A549 (cell line): ENCODE measurements around the gene PUM2. TPM values are rescaled to one million over a fixed set of nuclear protein-coding genes. Genes with fewer than 3 reads are reported as not detected.
A peak's percentile ranks its signal among the peaks of the same experiment; 100 is the strongest.
"Not testable (repeated sequence)": the region's sequence is repeated elsewhere in the genome, so short reads cannot be mapped to it uniquely, and the experiment has no call there.

Experiments
- ATAC-seq, 2 experiments: fragments of 200-7000 bp in 1 of 2; fragments of >200 bp in 1 of 2; cut with Nextera tagmentation in 1 of 2; cut with Tn5 transposase in 1 of 2; 3 replicates each; pipeline versions ENCODE4 v1.8.0 to v1.9.1; 2018 to 2020; ENCODE audit warnings: mild to moderate bottlenecking in 1 of 2, moderate library complexity in 1 of 2
- CTCF ChIA-PET: fragments of 300-600 bp; sonication (Branson Sonifier 250); formaldehyde crosslinking; extraction: SDS; loops from one replicate; lab custom pipeline; 2021; ENCODE audit warnings: antibody characterized with exemption, inconsistent platforms; lab: Yijun Ruan, JAX
- POLR2A ChIA-PET: fragments of 350-600 bp; formaldehyde crosslinking; extraction: SDS; loops from one replicate; lab custom pipeline; 2021; ENCODE audit warnings: antibody characterized with exemption, inconsistent platforms; lab: Yijun Ruan, JAX
- DNase-seq, 2 experiments: peaks; one replicate each; pipeline versions ENCODE4 v3.0.0 to v3.0.0-alpha.2; 2011 to 2016; ENCODE audit warnings: low read depth in 1 of 2, low spot score in 1 of 2
- FAIRE-seq: peaks from 2 replicates; lab custom pipeline; 2011; peaks lifted over from hg19 to GRCh38; lab: Jason Lieb, UNC
- H3K27ac ChIP-seq, 2 experiments: fragments of >200 bp; sonication (Bioruptor Twin); formaldehyde crosslinking; 3 replicates each; pipeline ENCODE4 v1.5.1; 2016 to 2017
- H3K4me1 ChIP-seq: fragments of >200 bp; sonication (Bioruptor Twin); formaldehyde crosslinking; 3 replicates; pipeline ENCODE4 v1.6.1; 2016
- H3K4me2 ChIP-seq: fragments of >200 bp; sonication (Bioruptor Twin); formaldehyde crosslinking; 3 replicates; pipeline ENCODE4 v1.6.1; 2016
- H3K4me3 ChIP-seq: fragments of >200 bp; sonication (Bioruptor Twin); formaldehyde crosslinking; 3 replicates; pipeline ENCODE4 v1.5.1; 2016
- H3K9me3 ChIP-seq: fragments of >200 bp; sonication (Bioruptor Twin); formaldehyde crosslinking; 3 replicates; pipeline ENCODE4 v1.6.1; 2016
- CBX2 ChIP-seq: fragments of 200-600 bp; sonication (generic); IDR thresholded peaks from 2 replicates; pipeline ENCODE4 v1.6.1; 2016; ENCODE audit warnings: low read depth, mild to moderate bottlenecking, borderline replicate concordance
- CBX8 ChIP-seq: fragments of 200-600 bp; sonication (generic); IDR thresholded peaks from 2 replicates; pipeline ENCODE4 v1.6.1; 2016
- CHD4 ChIP-seq: fragments of 200-600 bp; sonication (generic); IDR thresholded peaks from 2 replicates; pipeline ENCODE4 v1.6.1; 2016; ENCODE audit warnings: antibody characterized with exemption, mild to moderate bottlenecking, borderline replicate concordance
- EHMT2 ChIP-seq: fragments of 200-600 bp; sonication (generic); IDR thresholded peaks from 2 replicates; pipeline ENCODE4 v1.6.1; 2016; ENCODE audit warnings: antibody characterized with exemption, low read depth, mild to moderate bottlenecking, moderate library complexity
- EP300 ChIP-seq, 2 experiments: fragments of >200 bp; sonication (Bioruptor Twin); formaldehyde crosslinking; IDR thresholded peaks; 2 replicates in 1 of 2; 3 replicates in 1 of 2; pipeline ENCODE4 v1.6.1; 2016 to 2017
- ESRRA ChIP-seq: fragments of 150-350 bp; IDR thresholded peaks from 2 replicates; pipeline ENCODE4 v1.6.1; 2014; ENCODE audit warnings: mild to moderate bottlenecking, low read length, borderline replicate concordance
- MAFK ChIP-seq: fragments of 450-650 bp; IDR thresholded peaks from 2 replicates; pipeline ENCODE4 v1.6.1; 2014; ENCODE audit not compliant: partially characterized antibody
- MYC ChIP-seq: IDR thresholded peaks from 2 replicates; pipeline ENCODE4 v1.6.1; 2012; ENCODE audit warnings: mild to moderate bottlenecking, inconsistent platforms, low read length, improper control_type of control experiment, borderline replicate concordance
- NPAS2 ChIP-seq: fragments of 250-450 bp; sonication (Bioruptor Pico); IDR thresholded peaks from 2 replicates; pipeline ENCODE4 v1.8.0; 2022; ENCODE audit warnings: mild to moderate bottlenecking, moderate library complexity, borderline replicate concordance
- NR3C1 ChIP-seq: fragments of >200 bp; sonication (Bioruptor Twin); formaldehyde crosslinking; IDR thresholded peaks from 3 replicates; pipeline ENCODE4 v1.6.1; 2017
- POLR2AphosphoS2 ChIP-seq: conservative IDR thresholded peaks from 2 replicates; pipeline ENCODE4 v1.6.1; 2012; ENCODE audit warnings: low read length, improper control_type of control experiment, inconsistent platforms
- RCOR1 ChIP-seq: fragments of 150-350 bp; IDR thresholded peaks from 2 replicates; pipeline ENCODE4 v1.6.1; 2014; ENCODE audit warnings: antibody characterized with exemption, low read length, low read depth
- RFX5 ChIP-seq: fragments of 450-650 bp; IDR thresholded peaks from 2 replicates; pipeline ENCODE4 v1.7.1; 2014; ENCODE audit warnings: antibody characterized with exemption, mild to moderate bottlenecking, moderate library complexity
- RNF2 ChIP-seq: fragments of 200-600 bp; sonication (generic); IDR thresholded peaks from 2 replicates; pipeline ENCODE4 v1.6.1; 2016; ENCODE audit warnings: low read depth, mild to moderate bottlenecking, antibody characterized with exemption, moderate library complexity, borderline replicate concordance
- ZFP36 ChIP-seq: fragments of 450-650 bp; IDR thresholded peaks from 2 replicates; pipeline ENCODE4 v1.6.1; 2014; ENCODE audit warnings: borderline replicate concordance; ENCODE audit not compliant: partially characterized antibody
- ZNF302 ChIP-seq: fragments of 250-450 bp; sonication (Bioruptor Pico); IDR thresholded peaks from 2 replicates; pipeline ENCODE4 v1.9.0; 2021; ENCODE audit warnings: inconsistent platforms, mild to moderate bottlenecking, moderate library complexity
- WGBS: methylation state at CpG from one replicate; pipeline ENCODE4 v1.1.6; 2017; ENCODE audit errors: missing lambda C conversion rate; 5-methylcytosine and 5-hydroxymethylcytosine counted together
- polyA plus RNA-seq, 4 experiments: library from polyadenylated mRNA; depleted of rRNA in 3 of 4; stranded (reverse); fragments of >200 nt; fragmentation: RNase III in 1 of 4; extraction: RNeasy Plus Mini Kit Qiagen cat#74134 plus additional on column Dnase treatment in 1 of 4; gene quantifications; 2 replicates in 3 of 4; 3 replicates in 1 of 4; pipeline ENCODE4 v1.2.3, GENCODE V29; 2011 to 2017
- TF ChIP-seq, protein P1 (sequence below): fragments of >200 bp; sonication (Bioruptor Twin); formaldehyde crosslinking; IDR thresholded peaks from 2 replicates; pipeline ENCODE4 v1.6.1; 2016
- TF ChIP-seq, protein P2 (sequence below): fragments of >200 bp; sonication (Bioruptor Twin); formaldehyde crosslinking; IDR thresholded peaks from 3 replicates; pipeline ENCODE4 v1.6.1; 2016
- TF ChIP-seq, protein P3 (sequence below): IDR thresholded peaks from 2 replicates; pipeline ENCODE4 v1.6.1; 2012
- TF ChIP-seq, protein P4 (sequence below): fragments of 200-600 bp; sonication (generic); IDR thresholded peaks from 2 replicates; pipeline ENCODE4 v1.6.1; 2016; ENCODE audit warnings: antibody characterized with exemption, mild to moderate bottlenecking, moderate library complexity

Gene PUM2
- polyA plus RNA-seq, 2 of the 4 experiments (the other 2 are of a cell fraction), result 44.6 to 94.2 TPM

DNA sequence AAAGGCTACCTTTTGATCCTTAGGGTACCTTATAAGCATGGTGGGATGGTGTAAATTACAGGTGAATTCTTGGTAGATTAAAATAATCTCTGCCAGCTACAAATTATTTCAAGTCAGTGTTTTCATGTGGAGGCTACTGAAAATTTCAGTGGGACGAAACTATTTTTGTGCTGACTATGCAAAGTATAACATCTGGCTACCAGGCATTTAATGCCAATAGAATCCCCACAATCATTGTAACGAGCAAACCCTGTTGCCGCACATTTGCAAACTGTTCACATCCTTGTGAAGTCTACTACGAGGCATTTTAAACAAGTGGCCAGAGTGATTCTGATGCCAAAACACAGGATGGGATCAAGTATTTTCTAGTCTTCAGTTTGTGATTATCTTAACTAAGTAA lies 77.6 kb downstream of the PUM2 start:
- H3K9me3 ChIP-seq, result no peaks in the 10 kb centered on the region
- no peak overlapping the region for H3K4me3 ChIP-seq
- CTCF ChIA-PET, result interaction anchor here (1.2 to 1.9 kb wide), 3 partner anchors 9 to 48 kb away, joined by 4 to 8 read pairs (median 4); partner anchors contain the start of gene SDC1
- FAIRE-seq (no peak), DNase-seq (no peak), ATAC-seq (no peak)
- WGBS, result 96% methylated on average over 4 of the region's 4 CpGs
- TF ChIP-seq MAFK, result peak; percentile 94
- TF ChIP-seq CBX2, result no peak
- H3K4me1 ChIP-seq, result no peaks in the 10 kb centered on the region
- H3K27ac ChIP-seq, result no peak overlapping the region
- POLR2A ChIA-PET, result no interaction called here
- H3K4me2 ChIP-seq, result no peak overlapping the region

DNA sequence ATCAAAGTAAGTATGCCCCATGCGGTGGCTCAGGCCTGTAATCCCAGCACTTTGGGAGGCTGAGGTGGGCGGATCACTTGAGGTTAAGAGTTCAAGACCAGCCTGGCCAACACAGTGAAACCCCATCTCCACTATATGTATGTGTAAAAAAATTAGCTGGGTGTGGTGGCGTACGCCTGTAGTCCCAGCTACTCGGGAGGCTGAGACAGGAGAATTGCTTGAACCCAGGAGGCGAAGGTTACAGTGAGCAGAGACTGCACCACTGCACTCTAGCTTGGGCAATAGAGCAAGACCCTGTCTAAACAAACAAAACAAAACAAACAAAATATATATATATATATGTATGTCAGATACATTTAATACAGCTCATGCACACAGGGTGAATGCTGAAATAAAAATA lies 82.3 kb downstream of the PUM2 start:
- WGBS, result 80% methylated on average over 6 of the region's 6 CpGs
- H3K4me1 ChIP-seq, H3K4me2 ChIP-seq, H3K9me3 ChIP-seq, DNase-seq, FAIRE-seq, POLR2A ChIA-PET, H3K4me3 ChIP-seq, H3K27ac ChIP-seq, ATAC-seq: not testable (repeated sequence)
- CTCF ChIA-PET, result interaction anchor here (0.6 to 2.4 kb wide), 8 partner anchors 9 to 393 kb away, joined by 3 to 11 read pairs (median 3); no protein-coding TSS in a partner anchor

DNA sequence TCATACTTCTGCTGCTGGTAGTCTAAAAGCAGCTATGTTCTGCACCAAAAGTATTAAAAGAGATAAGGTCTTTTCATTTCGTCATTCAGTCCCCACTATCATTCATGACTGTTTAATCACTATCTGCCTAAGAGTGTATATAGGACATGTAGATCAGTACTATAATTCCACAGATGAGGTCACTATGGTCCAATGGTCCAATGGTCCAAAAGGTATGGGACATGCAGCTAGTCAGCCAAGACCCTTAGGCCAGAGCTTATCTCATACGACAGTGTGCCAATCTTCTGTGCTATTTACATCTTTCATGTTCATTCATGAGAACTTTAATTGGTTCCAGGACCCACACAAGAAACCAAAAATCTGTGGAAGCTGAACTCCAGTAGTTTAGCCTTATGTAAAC lies 83.1 kb downstream of the PUM2 start:
- TF ChIP-seq, protein P1, sequence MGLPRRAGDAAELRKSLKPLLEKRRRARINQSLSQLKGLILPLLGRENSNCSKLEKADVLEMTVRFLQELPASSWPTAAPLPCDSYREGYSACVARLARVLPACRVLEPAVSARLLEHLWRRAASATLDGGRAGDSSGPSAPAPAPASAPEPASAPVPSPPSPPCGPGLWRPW, result no peak
- peak; percentile 77; the same call in 1 of the 2 replicates for TF ChIP-seq POLR2AphosphoS2
- 93% methylated on average over 2 of the region's 2 CpGs for WGBS
- CTCF ChIA-PET, result interaction anchor here (0.5 to 2.4 kb wide), 10 partner anchors 9 to 394 kb away, joined by 3 to 11 read pairs (median 4); no protein-coding TSS in a partner anchor

DNA sequence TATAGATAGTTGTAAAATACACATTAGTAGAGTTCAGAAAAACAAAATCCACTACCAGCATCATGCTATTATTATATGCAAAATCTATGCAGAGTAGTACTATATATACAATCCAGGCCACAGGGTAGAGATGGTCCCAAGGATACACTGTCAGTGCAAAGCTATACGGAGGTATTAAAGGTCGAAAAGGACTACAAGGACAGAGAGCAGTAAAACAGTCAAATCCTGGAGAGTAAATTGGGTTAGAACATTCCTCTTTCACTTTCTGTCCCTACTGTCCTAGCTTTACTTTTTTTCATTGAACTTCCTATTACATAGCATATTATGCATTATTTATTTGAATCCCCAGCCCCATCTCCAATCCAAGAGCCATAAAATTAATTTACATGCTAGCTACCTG lies 86.0 kb downstream of the PUM2 start:
- TF ChIP-seq CHD4 (no peak), POLR2AphosphoS2 (no peak), RFX5 (no peak), ZNF302 (no peak), NR3C1 (no peak), CBX2 (no peak), CBX8 (no peak), RCOR1 (no peak), NPAS2 (no peak), ZFP36 (no peak), ESRRA (no peak), MAFK (no peak), RNF2 (no peak), EP300 (IDR thresholded peaks at IDR 0.05) (no peak), MYC (no peak), EHMT2 (no peak)
- TF ChIP-seq, protein P2, sequence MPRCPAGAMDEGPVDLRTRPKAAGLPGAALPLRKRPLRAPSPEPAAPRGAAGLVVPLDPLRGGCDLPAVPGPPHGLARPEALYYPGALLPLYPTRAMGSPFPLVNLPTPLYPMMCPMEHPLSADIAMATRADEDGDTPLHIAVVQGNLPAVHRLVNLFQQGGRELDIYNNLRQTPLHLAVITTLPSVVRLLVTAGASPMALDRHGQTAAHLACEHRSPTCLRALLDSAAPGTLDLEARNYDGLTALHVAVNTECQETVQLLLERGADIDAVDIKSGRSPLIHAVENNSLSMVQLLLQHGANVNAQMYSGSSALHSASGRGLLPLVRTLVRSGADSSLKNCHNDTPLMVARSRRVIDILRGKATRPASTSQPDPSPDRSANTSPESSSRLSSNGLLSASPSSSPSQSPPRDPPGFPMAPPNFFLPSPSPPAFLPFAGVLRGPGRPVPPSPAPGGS, result no peak
- TF ChIP-seq, protein P3, sequence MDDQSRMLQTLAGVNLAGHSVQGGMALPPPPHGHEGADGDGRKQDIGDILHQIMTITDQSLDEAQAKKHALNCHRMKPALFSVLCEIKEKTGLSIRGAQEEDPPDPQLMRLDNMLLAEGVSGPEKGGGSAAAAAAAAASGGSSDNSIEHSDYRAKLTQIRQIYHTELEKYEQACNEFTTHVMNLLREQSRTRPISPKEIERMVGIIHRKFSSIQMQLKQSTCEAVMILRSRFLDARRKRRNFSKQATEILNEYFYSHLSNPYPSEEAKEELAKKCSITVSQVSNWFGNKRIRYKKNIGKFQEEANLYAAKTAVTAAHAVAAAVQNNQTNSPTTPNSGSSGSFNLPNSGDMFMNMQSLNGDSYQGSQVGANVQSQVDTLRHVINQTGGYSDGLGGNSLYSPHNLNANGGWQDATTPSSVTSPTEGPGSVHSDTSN, result no peak
- TF ChIP-seq, protein P4, sequence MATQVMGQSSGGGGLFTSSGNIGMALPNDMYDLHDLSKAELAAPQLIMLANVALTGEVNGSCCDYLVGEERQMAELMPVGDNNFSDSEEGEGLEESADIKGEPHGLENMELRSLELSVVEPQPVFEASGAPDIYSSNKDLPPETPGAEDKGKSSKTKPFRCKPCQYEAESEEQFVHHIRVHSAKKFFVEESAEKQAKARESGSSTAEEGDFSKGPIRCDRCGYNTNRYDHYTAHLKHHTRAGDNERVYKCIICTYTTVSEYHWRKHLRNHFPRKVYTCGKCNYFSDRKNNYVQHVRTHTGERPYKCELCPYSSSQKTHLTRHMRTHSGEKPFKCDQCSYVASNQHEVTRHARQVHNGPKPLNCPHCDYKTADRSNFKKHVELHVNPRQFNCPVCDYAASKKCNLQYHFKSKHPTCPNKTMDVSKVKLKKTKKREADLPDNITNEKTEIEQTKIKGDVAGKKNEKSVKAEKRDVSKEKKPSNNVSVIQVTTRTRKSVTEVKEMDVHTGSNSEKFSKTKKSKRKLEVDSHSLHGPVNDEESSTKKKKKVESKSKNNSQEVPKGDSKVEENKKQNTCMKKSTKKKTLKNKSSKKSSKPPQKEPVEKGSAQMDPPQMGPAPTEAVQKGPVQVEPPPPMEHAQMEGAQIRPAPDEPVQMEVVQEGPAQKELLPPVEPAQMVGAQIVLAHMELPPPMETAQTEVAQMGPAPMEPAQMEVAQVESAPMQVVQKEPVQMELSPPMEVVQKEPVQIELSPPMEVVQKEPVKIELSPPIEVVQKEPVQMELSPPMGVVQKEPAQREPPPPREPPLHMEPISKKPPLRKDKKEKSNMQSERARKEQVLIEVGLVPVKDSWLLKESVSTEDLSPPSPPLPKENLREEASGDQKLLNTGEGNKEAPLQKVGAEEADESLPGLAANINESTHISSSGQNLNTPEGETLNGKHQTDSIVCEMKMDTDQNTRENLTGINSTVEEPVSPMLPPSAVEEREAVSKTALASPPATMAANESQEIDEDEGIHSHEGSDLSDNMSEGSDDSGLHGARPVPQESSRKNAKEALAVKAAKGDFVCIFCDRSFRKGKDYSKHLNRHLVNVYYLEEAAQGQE, result no peak
- no peak overlapping the region for H3K27ac ChIP-seq
- DNase-seq, result no peak
- ChIA-PET CTCF (interaction anchor here (1.1 to 1.4 kb wide), 3 partner anchors 17 to 62 kb away, joined by 3 to 6 read pairs (median 4); no protein-coding TSS in a partner anchor), POLR2A (no interaction called here)
- H3K9me3 ChIP-seq, result no peaks in the 10 kb centered on the region
- H3K4me2 ChIP-seq, result no peak overlapping the region
- ATAC-seq, result peak in 1 of 2 experiments; percentile 23; a peak in 2 of 6 replicates
- 85% methylated on average over 2 of the region's 2 CpGs for WGBS
- H3K4me1 ChIP-seq, result no peaks in the 10 kb centered on the region
- no peak for FAIRE-seq
- H3K4me3 ChIP-seq, result no peak overlapping the region

More for the DNA sequence above, 83.1 kb downstream of the PUM2 start:
- ATAC-seq, result peak in 1 of 2 experiments; percentile 37; a peak in 1 of 6 replicates
- H3K4me1 ChIP-seq, result no peaks in the 10 kb centered on the region
- H3K27ac ChIP-seq, result no peak overlapping the region
- DNase-seq, result no peak
- H3K9me3 ChIP-seq, result no peaks in the 10 kb centered on the region
- POLR2A ChIA-PET, result no interaction called here
- H3K4me2 ChIP-seq, result no peak overlapping the region
- H3K4me3 ChIP-seq, result no peak overlapping the region
- peak; percentile 39 for FAIRE-seq
